Ishikawa (cell line): ENCODE data around the gene HSPH1.

Experiments used
- CEBPB ChIP-seq: IDR thresholded peaks from 2 replicates; pipeline ENCODE4 v1.6.1; 2012
- CREB1 ChIP-seq: IDR thresholded peaks from 2 replicates; pipeline ENCODE4 v1.6.1; 2012; ENCODE audit warnings: low read depth
- EGR1 ChIP-seq: IDR thresholded peaks from 2 replicates; pipeline ENCODE4 v1.6.1; 2012
- EP300 ChIP-seq: IDR thresholded peaks from 2 replicates; pipeline ENCODE4 v1.6.1; 2012; ENCODE audit warnings: borderline replicate concordance
- FOXM1 ChIP-seq: IDR thresholded peaks from 2 replicates; pipeline ENCODE4 v1.6.1; 2012; ENCODE audit warnings: low read depth, borderline replicate concordance
- NFIC ChIP-seq: IDR thresholded peaks from 2 replicates; pipeline ENCODE4 v1.6.1; 2012
- RAD21 ChIP-seq: IDR thresholded peaks from 2 replicates; pipeline ENCODE4 v1.6.1; 2012; ENCODE audit warnings: low read depth
- TAF1 ChIP-seq: IDR thresholded peaks from 2 replicates; pipeline ENCODE4 v1.6.1; 2012; ENCODE audit warnings: low read depth, mild to moderate bottlenecking
- TCF12 ChIP-seq: IDR thresholded peaks from 2 replicates; pipeline ENCODE4 v1.6.1; 2012; ENCODE audit warnings: low read depth
- TEAD4 ChIP-seq: IDR thresholded peaks from 2 replicates; pipeline ENCODE4 v1.6.1; 2012
- YY1 ChIP-seq: IDR thresholded peaks from 2 replicates; pipeline ENCODE4 v1.6.1; 2012; ENCODE audit warnings: low read depth
- ZBTB7A ChIP-seq: IDR thresholded peaks from 2 replicates; pipeline ENCODE4 v1.6.1; 2012; ENCODE audit warnings: low read depth
- TF ChIP-seq, protein P1 (sequence below): IDR thresholded peaks from 2 replicates; pipeline ENCODE4 v1.6.1; 2012; ENCODE audit warnings: low read depth, mild to moderate bottlenecking
- TF ChIP-seq, protein P2 (sequence below): IDR thresholded peaks from 2 replicates; pipeline ENCODE4 v1.6.1; 2012
- TF ChIP-seq, protein P3 (sequence below): IDR thresholded peaks from 2 replicates; pipeline ENCODE4 v1.6.1; 2012

Gene HSPH1

DNA sequence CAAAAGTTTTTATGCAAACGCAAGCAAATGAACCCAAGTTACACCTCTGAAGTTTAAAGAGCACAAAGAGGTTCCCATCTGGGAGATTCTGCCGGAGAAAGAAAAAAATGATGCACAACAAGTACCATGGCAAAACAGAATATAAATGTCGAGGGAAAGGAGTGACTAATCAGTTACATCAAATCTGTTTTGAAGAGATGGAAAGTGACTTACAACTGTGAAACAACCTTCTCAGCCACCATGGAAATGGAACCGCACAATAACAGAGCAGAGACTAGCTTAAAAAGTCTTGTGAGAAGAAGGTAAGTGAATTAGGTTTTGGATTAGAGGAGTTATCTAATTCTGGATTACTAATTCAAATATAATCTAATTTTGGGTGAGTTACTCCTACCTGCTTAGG, 2.4 kb downstream of the HSPH1 start:
- TF ChIP-seq TCF12 (no peak), TAF1 (no peak), NFIC (no peak), CREB1 (no peak), YY1 (no peak), EGR1 (no peak), FOXM1 (no peak), EP300 (no peak), RAD21 (no peak), ZBTB7A (no peak)
- TF ChIP-seq, protein P1, sequence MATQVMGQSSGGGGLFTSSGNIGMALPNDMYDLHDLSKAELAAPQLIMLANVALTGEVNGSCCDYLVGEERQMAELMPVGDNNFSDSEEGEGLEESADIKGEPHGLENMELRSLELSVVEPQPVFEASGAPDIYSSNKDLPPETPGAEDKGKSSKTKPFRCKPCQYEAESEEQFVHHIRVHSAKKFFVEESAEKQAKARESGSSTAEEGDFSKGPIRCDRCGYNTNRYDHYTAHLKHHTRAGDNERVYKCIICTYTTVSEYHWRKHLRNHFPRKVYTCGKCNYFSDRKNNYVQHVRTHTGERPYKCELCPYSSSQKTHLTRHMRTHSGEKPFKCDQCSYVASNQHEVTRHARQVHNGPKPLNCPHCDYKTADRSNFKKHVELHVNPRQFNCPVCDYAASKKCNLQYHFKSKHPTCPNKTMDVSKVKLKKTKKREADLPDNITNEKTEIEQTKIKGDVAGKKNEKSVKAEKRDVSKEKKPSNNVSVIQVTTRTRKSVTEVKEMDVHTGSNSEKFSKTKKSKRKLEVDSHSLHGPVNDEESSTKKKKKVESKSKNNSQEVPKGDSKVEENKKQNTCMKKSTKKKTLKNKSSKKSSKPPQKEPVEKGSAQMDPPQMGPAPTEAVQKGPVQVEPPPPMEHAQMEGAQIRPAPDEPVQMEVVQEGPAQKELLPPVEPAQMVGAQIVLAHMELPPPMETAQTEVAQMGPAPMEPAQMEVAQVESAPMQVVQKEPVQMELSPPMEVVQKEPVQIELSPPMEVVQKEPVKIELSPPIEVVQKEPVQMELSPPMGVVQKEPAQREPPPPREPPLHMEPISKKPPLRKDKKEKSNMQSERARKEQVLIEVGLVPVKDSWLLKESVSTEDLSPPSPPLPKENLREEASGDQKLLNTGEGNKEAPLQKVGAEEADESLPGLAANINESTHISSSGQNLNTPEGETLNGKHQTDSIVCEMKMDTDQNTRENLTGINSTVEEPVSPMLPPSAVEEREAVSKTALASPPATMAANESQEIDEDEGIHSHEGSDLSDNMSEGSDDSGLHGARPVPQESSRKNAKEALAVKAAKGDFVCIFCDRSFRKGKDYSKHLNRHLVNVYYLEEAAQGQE = no peak
- TF ChIP-seq, protein P2, sequence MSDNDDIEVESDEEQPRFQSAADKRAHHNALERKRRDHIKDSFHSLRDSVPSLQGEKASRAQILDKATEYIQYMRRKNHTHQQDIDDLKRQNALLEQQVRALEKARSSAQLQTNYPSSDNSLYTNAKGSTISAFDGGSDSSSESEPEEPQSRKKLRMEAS = no peak
- TF ChIP-seq, protein P3, sequence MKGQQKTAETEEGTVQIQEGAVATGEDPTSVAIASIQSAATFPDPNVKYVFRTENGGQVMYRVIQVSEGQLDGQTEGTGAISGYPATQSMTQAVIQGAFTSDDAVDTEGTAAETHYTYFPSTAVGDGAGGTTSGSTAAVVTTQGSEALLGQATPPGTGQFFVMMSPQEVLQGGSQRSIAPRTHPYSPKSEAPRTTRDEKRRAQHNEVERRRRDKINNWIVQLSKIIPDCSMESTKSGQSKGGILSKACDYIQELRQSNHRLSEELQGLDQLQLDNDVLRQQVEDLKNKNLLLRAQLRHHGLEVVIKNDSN = no peak

DNA sequence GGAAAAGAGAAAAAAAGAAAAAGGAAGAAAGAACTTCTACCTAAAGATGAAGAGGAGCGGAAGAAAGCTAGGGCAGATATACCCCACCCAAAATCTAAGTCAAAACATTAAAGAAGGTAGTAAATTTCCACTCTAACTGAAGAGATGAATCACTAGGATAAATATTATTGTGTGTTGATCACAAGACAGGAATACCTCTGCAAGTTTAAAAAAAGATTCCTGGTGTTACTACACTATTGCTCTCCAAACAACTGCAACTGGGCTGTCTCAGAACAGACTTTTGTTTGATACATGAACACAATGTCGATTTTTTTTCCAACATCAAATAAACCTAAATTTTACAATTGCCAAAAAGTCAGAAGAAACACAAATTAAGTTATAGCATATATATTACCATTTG, 6.8 kb downstream of the HSPH1 start:
- TF ChIP-seq YY1 (no peak), EP300 (no peak), RAD21 (no peak), TCF12 (no peak), FOXM1 (no peak), CEBPB (no peak), EGR1 (no peak), TAF1 (no peak), ZBTB7A (no peak), NFIC (no peak), TEAD4 (no peak), CREB1 (no peak)
- TF ChIP-seq, protein P2 = no peak
- TF ChIP-seq, protein P3 = no peak
- TF ChIP-seq, protein P1 = no peak

DNA sequence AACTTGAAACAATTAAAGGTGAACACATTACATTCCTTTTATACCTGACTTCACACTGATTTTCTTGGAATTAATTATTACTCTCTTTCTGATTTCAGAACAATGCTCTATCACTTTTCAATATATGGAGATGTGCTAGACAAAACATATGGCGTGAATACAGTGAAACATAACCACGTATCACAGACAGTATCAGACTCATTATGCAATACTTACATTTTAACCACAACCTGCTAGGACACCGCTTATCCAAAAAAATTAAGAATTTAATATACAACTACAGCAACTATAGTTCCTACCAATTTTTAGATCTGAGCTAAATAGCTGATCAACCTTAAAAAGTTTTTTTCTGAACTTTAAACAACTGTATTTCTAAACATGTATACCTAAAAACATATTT, 9.9 kb downstream of the HSPH1 start:
- no peak for TF ChIP-seq EP300
- TF ChIP-seq, protein P1 = no peak
- TF ChIP-seq TEAD4 = no peak
- no peak for TF ChIP-seq CREB1
- TF ChIP-seq TCF12 = no peak
- TF ChIP-seq YY1 = no peak
- no peak for TF ChIP-seq EGR1
- TF ChIP-seq, protein P2 = no peak
- no peak for TF ChIP-seq ZBTB7A
- no peak for TF ChIP-seq RAD21
- TF ChIP-seq CEBPB = no peak
- TF ChIP-seq, protein P3 = no peak

DNA sequence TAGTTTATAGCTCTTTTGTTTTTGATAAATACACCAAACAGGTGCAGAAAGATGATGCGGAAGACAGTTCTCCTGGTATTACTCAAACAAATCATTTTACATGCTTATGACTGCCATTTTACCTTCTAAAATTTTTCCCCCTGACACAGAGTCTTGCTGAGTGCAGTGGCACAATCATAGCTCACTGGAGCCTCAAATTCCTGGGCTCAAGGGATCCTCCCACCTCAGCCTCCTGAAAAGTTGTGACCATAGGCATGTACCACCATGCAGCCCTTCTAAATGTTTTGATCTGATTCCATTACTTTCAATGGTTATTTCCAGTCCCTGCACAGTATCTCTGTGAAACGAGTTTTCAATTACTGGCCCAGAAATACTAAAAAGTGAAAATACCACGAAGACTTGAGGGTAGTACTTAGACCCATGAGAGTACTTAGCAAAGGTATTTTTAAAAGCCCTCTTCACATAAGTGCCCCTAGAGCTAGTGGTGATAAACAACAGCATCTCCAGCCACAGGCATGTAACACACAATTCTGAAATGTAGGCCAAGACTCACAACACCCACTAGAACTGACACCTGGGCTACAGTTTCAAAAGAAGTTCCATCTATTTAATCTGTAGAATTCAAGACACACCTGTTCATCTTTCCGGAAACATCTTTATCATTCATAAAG, 11.3 kb downstream of the HSPH1 start:
- no peak for TF ChIP-seq FOXM1
- TF ChIP-seq CEBPB = no peak
- TF ChIP-seq RAD21 = no peak
- TF ChIP-seq EGR1 = no peak
